Measurements from ENCODE around the gene IL10. TPM values are rescaled to one million over a fixed set of nuclear protein-coding genes. Genes with fewer than 3 reads are reported as not detected.

The IL10 gene
- total RNA-seq, 4 donors from 2014 or later = 0.78 to 4.8 (median 1.1) TPM; not detected in 1

- no peak for DNase-seq (ENCODE audit: low spot score in 2 of 2)
- Histone ChIP-seq H3K9me3 (no peaks in the 10 kb centered on the region), H3K27me3 (peaks cover 0 to 11% of the 10 kb centered on the region in 2 donors), H3K4me1 (peaks cover 0 to 16% (median 2%) of the 10 kb centered on the region in 4 donors), H3K36me3 (no peaks in the 10 kb centered on the region), H3K27ac (no peak overlapping the region), H3K4me3 (no peak overlapping the region)
- no peak for TF ChIP-seq POLR2A (IDR thresholded peaks at IDR 0.05)
- no peak for TF ChIP-seq CTCF (IDR thresholded peaks at IDR 0.05)
- no peak for TF ChIP-seq EP300 (IDR thresholded peaks at IDR 0.05)
- 67 to 80% methylated on average over 2 to 3 of the region's 3 CpGs for WGBS, 2 donors
These were observed 1.8 kb upstream of the IL10 start for GRCh38 chr1:206774093-206774492.

- Histone ChIP-seq H3K9me3 (no peaks in the 10 kb centered on the region), H3K27ac (peak overlapping the region in 2 of 4 donors; percentile 1 to 47), H3K4me3 (peak overlapping the region in 1 of 4 donors; percentile 11), H3K4me1 (peaks cover 0 to 18% (median 2%) of the 10 kb centered on the region in 4 donors), H3K36me3 (no peaks in the 10 kb centered on the region), H3K27me3 (peaks cover 0 to 11% of the 10 kb centered on the region in 2 donors)
- 54 to 55% methylated on average over 4 of the region's 4 CpGs for WGBS, 2 donors
- TF ChIP-seq EP300 (IDR thresholded peaks at IDR 0.05) = no peak
- no peak for TF ChIP-seq CTCF (IDR thresholded peaks at IDR 0.05)
- TF ChIP-seq POLR2A (IDR thresholded peaks at IDR 0.05) = no peak
- DNase-seq (ENCODE audit: low spot score in 2 of 2) = no peak
These were observed 979 bp downstream of the IL10 start for GRCh38 chr1:206771338-206771692.

GRCh38 chr1:206770531-206771337 lies 1.6 kb downstream of the IL10 start, which contains the start of gene IL19:
Gene IL19, plus strand, starts transcription at chr1:206770773. Its CDS starts 65,890 bp downstream, at chr1:206836663.
- H3K36me3 ChIP-seq = no peaks in the 10 kb centered on the region
- no peaks in the 10 kb centered on the region for H3K9me3 ChIP-seq
- peak in 1 of 2 donors; percentile 54 for TF ChIP-seq EP300 (IDR thresholded peaks at IDR 0.05)
- TF ChIP-seq POLR2A (IDR thresholded peaks at IDR 0.05) = no peak
- no peak for TF ChIP-seq CTCF (IDR thresholded peaks at IDR 0.05)
- DNase-seq (ENCODE audit: low spot score in 2 of 2) = peak in 1 of 2 donors; percentile 17
- WGBS, 2 donors = 56 to 58% methylated on average over 9 of the region's 9 CpGs
- H3K4me3 ChIP-seq = peak within 1 kb of the TSS in 1 of 4 donors; percentile 27
- peaks cover 0 to 18% (median 2%) of the 10 kb centered on the region in 4 donors for H3K4me1 ChIP-seq
- H3K27me3 ChIP-seq = peaks cover 0 to 11% of the 10 kb centered on the region in 2 donors
- H3K27ac ChIP-seq = peak within 1 kb of the TSS in 2 of 4 donors; percentile 33 to 71

GRCh38 chr1:206769304-206769731 lies 3.0 kb downstream of the IL10 start:
- Histone ChIP-seq H3K4me3 (peak overlapping the region in 1 of 4 donors; percentile 27), H3K27me3 (peaks cover 0 to 7% of the 10 kb centered on the region in 2 donors), H3K9me3 (peaks cover 0 to 2% (median 0%) of the 10 kb centered on the region in 4 donors), H3K36me3 (no peaks in the 10 kb centered on the region), H3K4me1 (peaks cover 0 to 18% (median 2%) of the 10 kb centered on the region in 4 donors), H3K27ac (no peak overlapping the region)
- TF ChIP-seq POLR2A (IDR thresholded peaks at IDR 0.05) (no peak), CTCF (IDR thresholded peaks at IDR 0.05) (no peak), EP300 (IDR thresholded peaks at IDR 0.05) (no peak)
- 72 to 74% methylated on average over 7 of the region's 7 CpGs for WGBS, 2 donors
- no peak for DNase-seq (ENCODE audit: low spot score in 2 of 2)

Data from tibial nerve (tissue), 4 donors.